Psoas muscle (tissue), 8 donors: ENCODE data around the gene TRIP6. TPM values are rescaled to one million over a fixed set of nuclear protein-coding genes. Genes with fewer than 3 reads are reported as not detected.
A peak's percentile ranks its signal among the peaks of the same experiment; 100 is the strongest.

ENCODE experiments used
- ATAC-seq, 4 donors: fragments of 200-7000 bp; cut with Tn5 transposase; one replicate each; pipeline ENCODE4 v1.9.1; 2020; ENCODE audit warnings: moderate library complexity in 3 of 4, mild to moderate bottlenecking in 2 of 4
- DNase-seq, 2 donors: peaks; one replicate each; pipeline ENCODE4 v3.0.0-alpha.2; 2020
- H3K27ac ChIP-seq: fragments of 200-600 bp; one replicate; pipeline ENCODE4 v1.8.0; 2022
- H3K27me3 ChIP-seq, 3 donors: fragments of 200-600 bp in 1 of 3; one replicate each; pipeline versions ENCODE4 v1.6.1 to v1.8.0; 2013 to 2022; ENCODE audit warnings: low read length in 2 of 3, mild to moderate bottlenecking in 2 of 3, moderate library complexity in 1 of 3; ENCODE audit not compliant: insufficient read depth in 3 of 3
- H3K36me3 ChIP-seq, 2 donors: fragments of 200-600 bp in 1 of 2; one replicate each; pipeline versions ENCODE4 v1.6.1 to v1.8.0; 2013 to 2022; ENCODE audit warnings: low read depth in 1 of 2, mild to moderate bottlenecking in 1 of 2, moderate library complexity in 1 of 2; ENCODE audit not compliant: insufficient read depth in 1 of 2
- H3K4me1 ChIP-seq: fragments of 200-600 bp; one replicate; pipeline ENCODE4 v1.8.0; 2022
- H3K4me3 ChIP-seq: fragments of 200-600 bp; one replicate; pipeline ENCODE4 v1.8.0; 2022; ENCODE audit warnings: mild to moderate bottlenecking
- H3K9me3 ChIP-seq: fragments of 200-600 bp; one replicate; pipeline ENCODE4 v1.8.0; 2022
- CTCF ChIP-seq: fragments of 200-600 bp; IDR thresholded peaks from one replicate; pipeline ENCODE4 v1.8.0; 2022; ENCODE audit warnings: antibody characterized with exemption
- WGBS, 3 donors: extraction: QIAGEN DNeasy Blood & Tissue Kit; methylation state at CpG; one replicate each; pipeline versions ENCODE4 v1.1.6 to v1.1.7; 2013; 5-methylcytosine and 5-hydroxymethylcytosine counted together
- intact Hi-C, 2 donors: fragments of 100-400 bp; cut with DNase I; formaldehyde crosslinking; loops; one replicate each; pipeline versions ENCODE4 v1.11.0 to v1.14.2; 2022
- polyA plus RNA-seq, 3 donors: library from polyadenylated mRNA; stranded (reverse); fragments of 200-250 nt; gene quantifications; one replicate each; pipeline ENCODE4 v1.2.3, GENCODE V29; 2013
- total RNA-seq, 4 donors: library from RNA; stranded (reverse); fragmentation: NEBNext Ultra II Directional in 2 of 4; extraction: Animal tissue kit (Norgen Biotek cat#: 25700) in 2 of 4; gene quantifications; one replicate each; pipeline versions ENCODE4 v1.2.1 to v1.2.4, GENCODE V29; 2021 to 2023
- donor health status: healthy with polysubstance abuse.
- donor health status: DM: no; HTN: no; CAD: no; lungs with moderate emphysema.
- donor health status: Bipolar disorder and iron deficiency.
- donor health status: healthy.
- donor health status: DM: yes; HTN: yes; CAD: no.
- donor health status: DM: no; HTN: no; CAD: no.
- donor health status: DM: no; HTN: no; CAD: no.
- donor health status: DM: yes; HTN: yes; CAD: no.

TRIP6 gene
- total and polyA plus RNA-seq, 7 donors, result 4.3 to 8.8 (median 6.2) TPM

DNA sequence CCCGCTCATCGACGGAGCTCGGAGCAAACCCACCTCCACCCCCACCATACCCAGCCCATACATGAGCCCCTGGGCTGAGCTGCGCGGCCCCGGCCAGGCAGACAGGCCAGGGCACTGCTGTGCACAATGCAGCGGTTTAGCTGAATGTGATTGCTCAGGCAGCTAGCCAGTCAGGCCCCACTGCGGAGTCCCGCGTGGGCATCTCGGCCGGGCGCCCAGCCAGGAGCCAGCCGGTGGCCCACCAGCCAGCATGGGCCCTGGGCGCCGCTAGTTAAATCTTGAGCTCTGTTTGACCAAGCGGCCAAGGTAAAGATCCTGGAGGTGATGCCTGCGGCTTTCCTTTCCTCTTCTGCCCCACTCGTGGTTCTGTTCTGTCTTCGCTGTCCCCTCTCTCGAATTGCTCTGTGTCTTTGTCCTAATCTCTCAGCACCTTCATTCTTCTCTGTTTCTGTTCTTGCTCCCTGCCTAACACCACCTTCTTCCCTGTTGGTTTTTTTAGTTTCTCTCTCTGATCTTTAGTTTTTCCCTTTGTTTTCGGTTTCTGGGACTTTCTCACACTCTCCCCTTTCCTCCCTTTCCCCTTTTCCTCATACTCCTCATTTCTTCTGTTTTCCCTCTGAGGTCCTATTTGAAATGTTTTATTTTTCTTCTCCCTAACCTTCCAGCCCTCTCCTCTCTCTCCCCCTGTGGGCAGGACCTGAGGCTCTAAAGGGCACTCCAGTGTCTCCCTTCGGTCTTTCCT lies 15.8 kb downstream of the TRIP6 start:
- Histone ChIP-seq H3K36me3 (peaks cover 18 to 92% of the 10 kb centered on the region in 2 donors), H3K27me3 (no peaks in the 10 kb centered on the region), H3K27ac (no peak overlapping the region), H3K4me3 (no peak overlapping the region), H3K9me3 (no peaks in the 10 kb centered on the region), H3K4me1 (peaks cover 17% of the 10 kb centered on the region)
- peak in 1 of 2 donors; percentile 28 for DNase-seq
- no peak for TF ChIP-seq CTCF
- WGBS, 3 donors, result 87 to 91% (median 89%) methylated on average over 22 to 24 of the region's 24 CpGs
- intact Hi-C loops, result loop anchor here in 1 of 2 donors (10.0 kb wide), 1 partner anchor 362 kb away; the partner anchor contains the start of gene FIS1
- no peak for ATAC-seq

DNA sequence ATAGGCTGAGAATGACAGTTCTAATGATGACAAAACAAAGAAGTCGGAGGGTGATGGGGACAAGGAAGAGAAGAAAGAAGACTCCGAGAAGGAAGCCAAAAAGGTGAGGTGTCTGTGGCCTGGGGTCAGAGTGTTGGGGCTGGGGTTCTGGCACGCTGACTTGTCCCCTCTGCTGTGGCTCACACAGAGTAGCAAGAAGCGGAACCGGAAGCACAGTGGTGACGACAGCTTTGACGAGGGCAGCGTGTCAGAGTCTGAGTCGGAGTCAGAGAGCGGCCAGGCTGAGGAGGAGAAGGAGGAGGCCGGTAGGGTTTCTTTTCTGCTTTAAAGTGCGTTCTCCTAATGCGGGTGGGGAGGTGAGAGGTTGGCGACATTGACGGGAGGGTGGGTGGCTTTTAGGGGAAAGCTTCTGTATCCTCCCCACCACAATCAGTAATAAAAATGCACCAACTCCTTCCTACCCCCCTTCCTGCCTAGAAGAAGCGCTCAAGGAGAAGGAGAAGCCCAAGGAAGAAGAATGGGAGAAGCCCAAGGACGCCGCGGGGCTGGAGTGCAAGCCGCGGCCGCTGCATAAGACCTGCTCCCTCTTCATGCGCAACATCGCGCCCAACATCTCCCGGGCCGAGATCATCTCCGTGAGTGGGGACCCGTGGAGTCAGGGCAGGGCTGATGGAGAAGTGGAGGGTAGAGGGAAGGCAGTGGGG lies 17.7 kb downstream of the TRIP6 start:
- H3K9me3 ChIP-seq, result no peaks in the 10 kb centered on the region
- peaks cover 18 to 83% of the 10 kb centered on the region in 2 donors for H3K36me3 ChIP-seq
- no peaks in the 10 kb centered on the region for H3K27me3 ChIP-seq
- H3K27ac ChIP-seq, result no peak overlapping the region
- H3K4me1 ChIP-seq, result peaks cover 13% of the 10 kb centered on the region
- DNase-seq (no peak), ATAC-seq (no peak)
- no peak overlapping the region for H3K4me3 ChIP-seq
- WGBS, 3 donors, result 87 to 90% (median 89%) methylated on average over 29 of the region's 29 CpGs
- no peak for TF ChIP-seq CTCF
- intact Hi-C loops, result loop anchor here in 1 of 2 donors (10.0 kb wide), 1 partner anchor 360 kb away; the partner anchor contains the start of gene FIS1

DNA sequence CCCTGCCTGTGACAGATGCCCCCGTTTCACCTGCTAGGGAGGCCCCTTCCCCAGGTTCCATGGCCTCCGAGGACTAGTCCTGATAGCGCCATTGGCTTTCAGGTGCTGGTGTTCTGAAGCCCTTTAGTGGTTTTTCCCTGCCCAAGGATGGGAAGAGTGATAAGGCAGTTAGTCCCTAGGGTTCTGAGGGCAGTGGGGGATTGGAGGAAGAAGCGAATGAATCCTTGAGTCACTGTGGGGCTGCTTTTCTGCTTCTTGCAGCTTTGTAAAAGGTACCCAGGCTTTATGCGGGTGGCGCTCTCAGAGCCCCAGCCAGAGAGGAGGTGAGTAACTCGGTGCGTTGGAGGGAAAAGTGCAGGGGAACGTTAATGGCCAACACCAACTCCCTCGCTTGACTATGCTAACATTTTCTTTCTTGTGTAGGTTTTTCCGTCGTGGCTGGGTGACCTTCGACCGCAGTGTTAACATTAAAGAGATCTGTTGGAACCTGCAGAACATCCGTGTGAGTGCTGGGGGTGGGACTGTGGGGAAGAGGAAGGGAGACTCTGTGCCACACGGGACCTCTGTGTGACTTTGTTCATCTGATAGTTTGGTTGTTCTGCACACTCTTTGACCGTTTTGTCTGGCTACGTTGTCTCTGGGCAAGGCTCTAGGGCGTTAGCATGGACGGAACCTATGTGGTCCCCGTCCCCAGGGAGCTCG lies 18.4 kb downstream of the TRIP6 start:
- H3K27me3 ChIP-seq, result no peaks in the 10 kb centered on the region
- WGBS, 3 donors, result 79 to 85% (median 83%) methylated on average over 22 of the region's 22 CpGs
- H3K36me3 ChIP-seq, result peaks cover 18 to 81% of the 10 kb centered on the region in 2 donors
- intact Hi-C loops, result loop anchor here in 1 of 2 donors (10.0 kb wide), 1 partner anchor 359 kb away; the partner anchor contains the start of gene FIS1
- TF ChIP-seq CTCF, result no peak
- H3K27ac ChIP-seq, result no peak overlapping the region
- H3K4me3 ChIP-seq, result no peak overlapping the region
- peaks cover 14% of the 10 kb centered on the region for H3K4me1 ChIP-seq
- no peak for DNase-seq
- H3K9me3 ChIP-seq, result no peaks in the 10 kb centered on the region
- no peak for ATAC-seq

- intact Hi-C loops, result loop anchor here in 1 of 2 donors (10.0 kb wide), 1 partner anchor 358 kb away; the partner anchor contains the start of gene FIS1
- Histone ChIP-seq H3K9me3 (no peaks in the 10 kb centered on the region), H3K27ac (no peak overlapping the region), H3K4me3 (no peak overlapping the region), H3K36me3 (peaks cover 16 to 74% of the 10 kb centered on the region in 2 donors), H3K4me1 (peaks cover 21% of the 10 kb centered on the region), H3K27me3 (no peaks in the 10 kb centered on the region)
- ATAC-seq (no peak), DNase-seq (no peak)
- TF ChIP-seq CTCF, result no peak
- WGBS, 3 donors, result 80 to 85% (median 83%) methylated on average over 27 of the region's 27 CpGs
Observed at GRCh38 chr7:100886142-100886935, 19.2 kb downstream of the TRIP6 start.
